NCI-H524 (cell line): ENCODE measurements around the gene USP20.

Experiments
- DNase-seq, 2 experiments: peaks; one replicate each; lab custom pipeline; 2025; lab: John Stamatoyannopoulos, UW

Gene USP20

DNA sequence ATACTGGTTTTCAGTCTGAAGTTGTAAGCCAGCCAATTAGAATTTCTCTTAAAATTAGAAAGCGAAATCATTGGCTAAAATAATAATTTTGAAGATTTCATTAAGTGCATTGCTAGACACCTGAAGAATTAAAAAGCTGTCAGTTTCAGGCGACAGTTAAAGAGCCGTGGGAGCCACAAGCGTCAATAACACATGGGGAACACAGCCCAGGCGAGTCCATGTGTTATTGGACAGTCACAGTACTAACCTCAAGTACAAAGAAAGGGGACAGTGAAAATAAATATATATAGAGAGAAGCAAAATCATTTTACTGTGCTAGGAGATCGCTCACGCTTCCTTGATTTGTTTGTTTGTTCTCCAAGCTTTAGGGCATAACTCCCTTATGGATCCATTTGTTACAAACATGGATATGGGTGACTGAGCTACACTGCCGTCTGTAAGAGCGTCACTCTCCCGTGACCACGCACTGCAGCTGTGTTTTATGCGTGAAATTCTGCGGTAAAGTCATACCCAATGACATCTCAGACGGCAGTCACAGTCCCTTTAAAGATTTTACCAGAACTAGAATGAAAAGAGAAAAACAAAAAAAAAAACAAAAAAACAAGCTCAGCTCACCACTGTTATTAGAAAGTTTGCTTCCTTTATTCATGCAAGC is 83.2 kb downstream of the USP20 start:
- DNase-seq: no peak

DNA sequence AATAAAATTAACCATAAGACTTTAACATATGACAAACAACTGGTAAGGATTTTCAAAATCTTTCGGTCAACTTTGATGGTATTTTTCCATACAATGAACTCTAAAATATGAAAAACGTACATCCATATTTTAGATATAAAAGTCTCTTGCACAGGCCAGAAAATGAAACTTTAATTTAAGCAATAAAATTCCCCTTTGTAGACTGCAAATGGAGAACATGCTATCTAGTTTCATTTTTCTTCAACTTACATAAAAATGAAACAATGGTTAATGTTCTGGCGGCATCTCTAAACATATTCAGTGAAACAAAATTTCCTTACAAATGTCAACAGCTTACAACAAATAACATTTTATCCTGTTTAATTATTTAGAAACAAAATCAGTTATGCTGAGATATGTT is 84.0 kb downstream of the USP20 start:
- DNase-seq: no peak

GRCh38 chr9:129919841-129920240 is 84.6 kb downstream of the USP20 start:
- DNase-seq: no peak

DNA sequence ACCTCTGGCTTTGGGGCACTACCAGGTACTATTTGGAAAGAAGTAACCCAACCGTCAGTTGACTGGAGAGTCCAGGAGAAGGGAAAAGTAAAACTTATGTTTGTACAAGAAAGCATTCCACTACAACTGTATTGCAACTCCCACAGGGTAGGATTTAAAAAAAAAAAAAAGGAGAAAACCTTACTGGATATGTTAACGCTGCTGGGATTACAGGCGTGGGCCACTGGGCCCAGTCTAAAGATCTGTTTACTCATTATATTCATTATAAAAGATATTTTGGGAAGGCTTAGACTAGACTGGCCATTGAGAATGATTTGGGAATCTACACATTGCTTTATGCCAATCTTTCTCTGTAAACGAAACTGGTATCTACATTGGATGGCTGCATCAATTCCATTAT is 86.6 kb downstream of the USP20 start:
- DNase-seq: no peak

GRCh38 chr9:129923589-129923988 is 88.3 kb downstream of the USP20 start:
- DNase-seq: no peak

DNA sequence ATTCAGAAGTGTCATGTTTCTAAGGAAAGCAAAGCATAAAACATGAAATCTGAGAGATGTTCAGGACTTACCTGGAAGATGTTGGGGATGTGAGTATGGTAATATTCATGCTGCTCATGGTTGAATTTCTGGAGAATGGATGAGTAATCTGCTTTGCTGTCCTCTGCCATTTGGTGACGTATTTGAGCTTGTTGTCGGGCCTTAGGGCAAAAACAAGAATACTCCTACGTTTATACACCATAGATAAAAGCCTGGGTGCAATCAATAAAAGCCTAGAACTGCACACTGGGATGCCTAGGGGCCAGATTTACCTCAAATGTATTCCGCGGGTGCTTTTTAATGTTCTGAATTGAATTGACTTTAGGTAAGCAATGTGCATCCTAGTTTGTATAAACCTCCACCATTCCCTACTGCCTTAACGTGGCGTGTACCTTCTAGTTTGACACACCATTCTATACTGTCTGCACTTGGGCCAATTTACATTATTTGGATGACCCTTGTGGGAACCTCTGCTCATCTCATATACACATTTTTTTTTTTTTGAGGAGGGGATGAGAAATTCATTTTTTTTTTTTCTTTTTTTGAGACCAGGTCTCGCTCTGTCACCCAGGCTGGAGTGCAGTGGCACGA is 94.4 kb downstream of the USP20 start:
- no peak for DNase-seq

GRCh38 chr9:129930743-129931142 is 95.5 kb downstream of the USP20 start:
- DNase-seq: no peak
